Astrocyte of the cerebellum (primary cell): ENCODE measurements around the gene RBFOX1.

ENCODE experiments used
- DNase-seq: peaks from one replicate; pipeline ENCODE4 v3.0.0-alpha.2; 2011; ENCODE audit warnings: low read depth
- H3K4me3 ChIP-seq: 2 replicates; pipeline ENCODE4 v1.5.1; 2011; ENCODE audit warnings: mild to moderate bottlenecking, low read depth, low read length, moderate library complexity
- CTCF ChIP-seq: IDR thresholded peaks from 2 replicates; pipeline ENCODE4 v1.5.1; 2012; ENCODE audit warnings: low read length, low read depth, moderate library complexity, mild to moderate bottlenecking; ENCODE audit errors: missing control alignments
- in situ Hi-C: cut with HindIII; loops from 2 replicates; pipeline ENCODE4 v1.10.0; 2017; ENCODE audit warnings: low sequenced_read_pairs

The RBFOX1 gene

GRCh38 chr16:7380911-7381310, 48.3 kb downstream of the RBFOX1 start:
- H3K4me3 ChIP-seq, result no peak overlapping the region
- no peak for TF ChIP-seq CTCF
- in situ Hi-C loops, result no loop called here

GRCh38 chr16:7381671-7382070, 49.0 kb downstream of the RBFOX1 start:
- TF ChIP-seq CTCF, result no peak
- H3K4me3 ChIP-seq, result no peak overlapping the region
- in situ Hi-C loops, result no loop called here
- DNase-seq, result no peak

More at GRCh38 chr16:7380911-7381310, 48.3 kb downstream of the RBFOX1 start:
- no peak for DNase-seq

GRCh38 chr16:7382521-7382920, 49.9 kb downstream of the RBFOX1 start:
- TF ChIP-seq CTCF, result no peak
- no peak for DNase-seq
- H3K4me3 ChIP-seq, result no peak overlapping the region
- in situ Hi-C loops, result no loop called here

- no peak overlapping the region for H3K4me3 ChIP-seq
- TF ChIP-seq CTCF, result no peak
- DNase-seq, result no peak
- in situ Hi-C loops, result no loop called here
Measured at GRCh38 chr16:7390974-7391373, 58.3 kb downstream of the RBFOX1 start.

- in situ Hi-C loops, result no loop called here
- no peak for TF ChIP-seq CTCF
- DNase-seq, result no peak
- H3K4me3 ChIP-seq, result no peak overlapping the region
Measured at GRCh38 chr16:7391694-7392093, 59.0 kb downstream of the RBFOX1 start.

- no peak for DNase-seq
- TF ChIP-seq CTCF, result no peak
- in situ Hi-C loops, result no loop called here
- H3K4me3 ChIP-seq, result no peak overlapping the region
Measured at GRCh38 chr16:7392206-7392605, 59.6 kb downstream of the RBFOX1 start.

DNA sequence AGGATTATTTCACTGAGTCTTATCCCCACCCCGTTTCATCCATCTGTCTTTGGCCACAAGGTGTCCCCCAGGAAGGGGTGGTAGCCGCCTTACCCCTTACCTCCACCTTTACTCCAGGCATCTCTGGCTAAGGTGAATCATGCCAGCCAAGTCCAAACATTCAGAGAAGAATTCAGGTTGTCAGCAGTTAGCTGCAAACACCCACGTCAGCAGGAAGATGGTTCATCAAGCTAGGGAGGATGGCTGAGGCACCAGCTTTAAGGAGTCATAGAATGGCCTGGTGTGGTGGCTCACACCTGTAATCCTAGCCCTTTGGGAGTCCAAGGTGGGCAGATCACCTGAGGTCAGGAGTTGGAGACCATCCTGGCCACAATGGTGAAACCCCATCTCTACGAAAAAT, 61.0 kb downstream of the RBFOX1 start:
- no peak overlapping the region for H3K4me3 ChIP-seq
- in situ Hi-C loops, result no loop called here
- DNase-seq, result no peak
- TF ChIP-seq CTCF, result no peak
